ENCODE results near the gene RPRD1B. TPM values are rescaled to one million over a fixed set of nuclear protein-coding genes. Genes with fewer than 3 reads are reported as not detected.

The RPRD1B gene
- total RNA-seq, 1 donor from 2014 or later = 16.4 TPM

DNA sequence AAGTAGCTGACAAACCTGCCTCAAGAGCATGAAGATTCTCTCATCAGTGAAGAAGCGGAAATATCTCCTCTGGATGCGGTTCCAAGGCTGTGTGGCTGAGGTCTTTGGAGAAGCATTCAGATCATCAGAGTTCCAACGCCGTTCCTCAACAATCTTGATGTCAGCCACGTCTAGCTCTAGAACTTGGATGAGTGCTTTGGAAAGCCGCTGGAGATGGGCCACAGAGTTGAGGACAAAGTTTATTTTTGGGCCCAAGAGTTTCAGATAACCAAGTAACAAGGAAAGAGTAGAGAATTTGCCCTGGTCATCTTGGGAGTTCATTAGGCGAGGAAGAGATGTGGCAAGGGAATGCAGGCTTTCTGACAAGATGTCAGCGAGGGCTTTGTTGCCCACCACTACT lies 21.2 kb upstream of the RPRD1B start:
- DNase-seq (ENCODE audit: low spot score in 2 of 2) = no peak
- TF ChIP-seq CTCF (IDR thresholded peaks at IDR 0.05) = no peak
- H3K27me3 ChIP-seq = no peaks in the 10 kb centered on the region
- no peaks in the 10 kb centered on the region for H3K9me3 ChIP-seq
- no peaks in the 10 kb centered on the region for H3K4me1 ChIP-seq
- no peak overlapping the region for H3K27ac ChIP-seq
- intact Hi-C loops (cut with DNase I) = no loop called here
- peaks cover 21 to 33% of the 10 kb centered on the region in 2 donors for H3K36me3 ChIP-seq
- no peak overlapping the region for H3K4me3 ChIP-seq

GRCh38 chr20:38013887-38014286 lies 19.7 kb upstream of the RPRD1B start:
- Histone ChIP-seq H3K4me1 (no peaks in the 10 kb centered on the region), H3K27ac (no peak overlapping the region), H3K27me3 (no peaks in the 10 kb centered on the region), H3K36me3 (peaks cover 34 to 49% of the 10 kb centered on the region in 2 donors), H3K9me3 (peaks cover 5 to 14% of the 10 kb centered on the region in 2 donors), H3K4me3 (no peak overlapping the region)
- no peak for DNase-seq (ENCODE audit: low spot score in 2 of 2)
- intact Hi-C loops (cut with DNase I) = no loop called here
- no peak for TF ChIP-seq CTCF (IDR thresholded peaks at IDR 0.05)

GRCh38 chr20:38017959-38018358 lies 15.6 kb upstream of the RPRD1B start:
- intact Hi-C loops (cut with DNase I) = no loop called here
- no peak for TF ChIP-seq CTCF (IDR thresholded peaks at IDR 0.05)
- Histone ChIP-seq H3K9me3 (peaks cover 5 to 16% of the 10 kb centered on the region in 2 donors), H3K27me3 (no peaks in the 10 kb centered on the region), H3K36me3 (peaks cover 21 to 31% of the 10 kb centered on the region in 2 donors), H3K4me1 (no peaks in the 10 kb centered on the region), H3K27ac (no peak overlapping the region), H3K4me3 (no peak overlapping the region)
- no peak for DNase-seq (ENCODE audit: low spot score in 2 of 2)

DNA sequence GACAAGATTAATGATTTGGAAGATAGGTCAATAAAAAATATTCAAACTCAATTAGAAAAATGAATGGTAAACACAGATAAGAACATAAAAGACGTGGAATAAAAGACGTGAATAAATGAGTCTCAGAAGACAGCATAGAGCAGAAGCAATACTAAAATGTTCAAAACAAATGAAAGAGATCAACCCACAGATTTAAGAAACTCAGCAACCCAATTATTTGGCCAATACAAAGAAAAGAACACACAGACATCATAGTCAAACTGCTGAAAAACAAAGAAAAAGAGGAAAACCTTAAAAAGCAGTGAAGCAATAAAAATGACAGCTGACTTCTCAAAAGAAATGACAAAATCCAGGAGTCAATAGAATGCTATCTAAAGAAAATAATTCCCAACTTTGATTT lies 15.2 kb upstream of the RPRD1B start:
- DNase-seq (ENCODE audit: low spot score in 2 of 2) = no peak
- H3K27me3 ChIP-seq = no peaks in the 10 kb centered on the region
- H3K36me3 ChIP-seq = peaks cover 16 to 26% of the 10 kb centered on the region in 2 donors
- no peak overlapping the region for H3K4me3 ChIP-seq
- intact Hi-C loops (cut with DNase I) = no loop called here
- no peak for TF ChIP-seq CTCF (IDR thresholded peaks at IDR 0.05)
- H3K4me1 ChIP-seq = no peaks in the 10 kb centered on the region
- H3K27ac ChIP-seq = no peak overlapping the region
- H3K9me3 ChIP-seq = peaks cover 5 to 16% of the 10 kb centered on the region in 2 donors

DNA sequence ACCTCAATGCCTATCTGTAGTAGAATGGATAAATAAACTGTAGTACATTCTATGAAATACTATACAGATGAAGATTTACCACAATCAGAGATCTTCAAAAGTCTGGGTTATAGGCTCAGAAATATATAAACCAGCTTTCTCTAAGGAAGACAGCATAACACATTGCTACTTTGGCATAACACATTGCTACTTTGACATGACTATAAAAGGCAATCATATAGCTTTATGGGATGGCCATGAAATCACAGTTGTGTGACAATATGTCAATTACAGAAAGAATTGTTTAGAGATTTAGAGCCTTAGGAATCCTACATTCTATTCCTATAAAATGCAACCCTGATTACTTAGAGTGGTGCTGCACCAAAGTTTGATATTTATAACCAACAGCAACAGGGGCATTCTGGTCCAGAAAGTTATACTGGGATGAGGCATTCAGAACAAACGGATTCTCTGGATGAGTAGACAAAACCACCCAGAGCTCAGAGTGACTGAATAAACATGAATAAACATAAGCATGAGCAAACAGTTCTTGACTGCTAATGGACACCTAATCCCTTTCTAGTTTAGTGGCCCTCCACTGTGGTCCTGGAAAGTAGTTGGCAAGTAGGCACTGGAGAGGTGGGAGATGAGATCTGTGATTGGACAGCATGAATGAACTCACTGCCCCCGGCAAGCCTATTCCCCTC lies 12.3 kb upstream of the RPRD1B start:
- peaks cover 14 to 24% of the 10 kb centered on the region in 2 donors for H3K36me3 ChIP-seq

More for the DNA sequence above, 12.3 kb upstream of the RPRD1B start:
- intact Hi-C loops (cut with DNase I) = no loop called here
- no peaks in the 10 kb centered on the region for H3K4me1 ChIP-seq
- DNase-seq (ENCODE audit: low spot score in 2 of 2) = no peak
- no peak for TF ChIP-seq CTCF (IDR thresholded peaks at IDR 0.05)
- H3K9me3 ChIP-seq = peaks cover 5 to 16% of the 10 kb centered on the region in 2 donors
- no peak overlapping the region for H3K4me3 ChIP-seq
- no peak overlapping the region for H3K27ac ChIP-seq
- H3K27me3 ChIP-seq = no peaks in the 10 kb centered on the region
